ENCODE data around the gene ZNF136. TPM values are rescaled to one million over a fixed set of nuclear protein-coding genes. Genes with fewer than 3 reads are reported as not detected.

The ZNF136 gene
- total and polyA plus RNA-seq, 2 of the 13 experiments (the other 11 are each of a cell fraction or from before 2014, with no cell fraction given) = 2.5 to 10.2 TPM

DNA sequence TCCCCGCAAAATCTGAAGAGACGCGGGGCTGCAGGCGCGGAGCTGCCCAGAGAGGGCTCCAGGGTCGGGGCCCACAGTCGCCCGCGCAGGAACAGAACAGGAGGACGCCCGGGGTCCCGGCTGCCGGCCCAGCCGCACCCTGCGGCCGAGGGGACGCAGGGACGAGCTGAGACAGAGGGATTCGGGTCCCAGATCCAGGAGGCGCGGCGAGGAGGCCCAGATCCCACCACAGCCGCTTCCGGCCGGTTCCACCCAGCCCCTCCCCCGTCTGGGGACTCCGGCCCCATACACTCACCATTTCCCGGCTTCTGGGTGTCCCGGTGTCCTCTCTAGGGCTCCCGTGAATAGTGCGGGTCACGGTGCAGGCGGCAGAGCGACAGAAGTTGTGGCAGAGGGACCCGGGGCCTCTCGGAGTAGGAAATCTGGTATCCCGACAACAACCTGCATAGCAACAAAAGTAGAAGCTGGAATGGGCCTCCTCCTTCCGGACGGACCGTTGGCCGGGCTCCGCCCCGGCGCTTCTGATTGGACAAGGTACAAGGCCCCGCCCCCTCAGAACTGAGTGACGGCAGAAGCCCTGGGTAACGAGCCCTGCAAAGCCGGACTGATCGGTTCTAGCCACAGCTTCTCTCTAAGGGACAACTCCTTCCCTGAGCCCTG is 22.9 kb upstream of the ZNF136 start, which contains the start of gene ZNF20 (continued):
- TF ChIP-seq ZNF687 (CRISPR knock-in tag; IDR thresholded peaks at IDR 0.05) = peak; percentile 72
- TF ChIP-seq E2F2 (CRISPR knock-in tag; IDR thresholded peaks at IDR 0.05; ENCODE audit: borderline replicate concordance) = no peak
- TF ChIP-seq ZHX1 (CRISPR knock-in tag; IDR thresholded peaks at IDR 0.05; ENCODE audit: low read depth) = no peak
- peak; percentile 40; the same call in 1 of the 2 replicates for TF ChIP-seq KMT2A (CRISPR knock-in tag; IDR thresholded peaks at IDR 0.05)
- no peak for TF ChIP-seq U2AF2 (IDR thresholded peaks at IDR 0.05; ENCODE audit: low read depth, low read length)
- TF ChIP-seq ZNF225 (CRISPR knock-in tag; IDR thresholded peaks at IDR 0.05) = no peak
- TF ChIP-seq MEIS2 (CRISPR knock-in tag; IDR thresholded peaks at IDR 0.05) = peak; percentile 24; the same call in 1 of the 2 replicates
- no peak for TF ChIP-seq JDP2 (CRISPR knock-in tag; IDR thresholded peaks at IDR 0.05; ENCODE audit: borderline replicate concordance)
- no peak for TF ChIP-seq CREB1 (IDR thresholded peaks at IDR 0.05)
- TF ChIP-seq CREB1 (CRISPR knock-in tag; IDR thresholded peaks at IDR 0.05) = no peak
- TF ChIP-seq ZMYM3 (CRISPR knock-in tag; IDR thresholded peaks at IDR 0.05) = no peak
- no peak for TF ChIP-seq MAFF (IDR thresholded peaks at IDR 0.05; ENCODE audit: low read depth, low read length)
- TF ChIP-seq ZNF33B (CRISPR knock-in tag; IDR thresholded peaks at IDR 0.05) = 0 out of 2 replicates have a peak, but pooled peaks have one; percentile 20
- no peak for TF ChIP-seq HES4 (CRISPR knock-in tag; IDR thresholded peaks at IDR 0.05; ENCODE audit: borderline replicate concordance)
- TF ChIP-seq ZNF607 (CRISPR knock-in tag; IDR thresholded peaks at IDR 0.05; ENCODE audit: borderline replicate concordance) = no peak
- TF ChIP-seq ZNF737 (CRISPR knock-in tag; IDR thresholded peaks at IDR 0.05; ENCODE audit: borderline replicate concordance) = no peak
- TF ChIP-seq, protein P1, sequence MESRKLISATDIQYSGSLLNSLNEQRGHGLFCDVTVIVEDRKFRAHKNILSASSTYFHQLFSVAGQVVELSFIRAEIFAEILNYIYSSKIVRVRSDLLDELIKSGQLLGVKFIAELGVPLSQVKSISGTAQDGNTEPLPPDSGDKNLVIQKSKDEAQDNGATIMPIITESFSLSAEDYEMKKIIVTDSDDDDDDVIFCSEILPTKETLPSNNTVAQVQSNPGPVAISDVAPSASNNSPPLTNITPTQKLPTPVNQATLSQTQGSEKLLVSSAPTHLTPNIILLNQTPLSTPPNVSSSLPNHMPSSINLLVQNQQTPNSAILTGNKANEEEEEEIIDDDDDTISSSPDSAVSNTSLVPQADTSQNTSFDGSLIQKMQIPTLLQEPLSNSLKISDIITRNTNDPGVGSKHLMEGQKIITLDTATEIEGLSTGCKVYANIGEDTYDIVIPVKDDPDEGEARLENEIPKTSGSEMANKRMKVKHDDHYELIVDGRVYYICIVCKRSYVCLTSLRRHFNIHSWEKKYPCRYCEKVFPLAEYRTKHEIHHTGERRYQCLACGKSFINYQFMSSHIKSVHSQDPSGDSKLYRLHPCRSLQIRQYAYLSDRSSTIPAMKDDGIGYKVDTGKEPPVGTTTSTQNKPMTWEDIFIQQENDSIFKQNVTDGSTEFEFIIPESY (CRISPR knock-in tag; IDR thresholded peaks at IDR 0.05) = no peak
- TF ChIP-seq, protein P2, sequence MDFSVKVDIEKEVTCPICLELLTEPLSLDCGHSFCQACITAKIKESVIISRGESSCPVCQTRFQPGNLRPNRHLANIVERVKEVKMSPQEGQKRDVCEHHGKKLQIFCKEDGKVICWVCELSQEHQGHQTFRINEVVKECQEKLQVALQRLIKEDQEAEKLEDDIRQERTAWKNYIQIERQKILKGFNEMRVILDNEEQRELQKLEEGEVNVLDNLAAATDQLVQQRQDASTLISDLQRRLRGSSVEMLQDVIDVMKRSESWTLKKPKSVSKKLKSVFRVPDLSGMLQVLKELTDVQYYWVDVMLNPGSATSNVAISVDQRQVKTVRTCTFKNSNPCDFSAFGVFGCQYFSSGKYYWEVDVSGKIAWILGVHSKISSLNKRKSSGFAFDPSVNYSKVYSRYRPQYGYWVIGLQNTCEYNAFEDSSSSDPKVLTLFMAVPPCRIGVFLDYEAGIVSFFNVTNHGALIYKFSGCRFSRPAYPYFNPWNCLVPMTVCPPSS (IDR thresholded peaks at IDR 0.05) = no peak

All from HepG2 (cell line).